ENCODE results near the gene AIFM2.

- TF ChIP-seq TAF1 (IDR thresholded peaks at IDR 0.05; ENCODE audit: borderline replicate concordance, insufficient read depth, low read length) (no peak), POLR2AphosphoS5 (IDR thresholded peaks at IDR 0.05; ENCODE audit: low read depth, low read length) (no peak)
Observed at GRCh38 chr10:70122742-70123141, 9.9 kb downstream of the AIFM2 start.

All from PFSK-1 (cell line).